ENCODE measurements around the gene PPP2R1B.

DNA sequence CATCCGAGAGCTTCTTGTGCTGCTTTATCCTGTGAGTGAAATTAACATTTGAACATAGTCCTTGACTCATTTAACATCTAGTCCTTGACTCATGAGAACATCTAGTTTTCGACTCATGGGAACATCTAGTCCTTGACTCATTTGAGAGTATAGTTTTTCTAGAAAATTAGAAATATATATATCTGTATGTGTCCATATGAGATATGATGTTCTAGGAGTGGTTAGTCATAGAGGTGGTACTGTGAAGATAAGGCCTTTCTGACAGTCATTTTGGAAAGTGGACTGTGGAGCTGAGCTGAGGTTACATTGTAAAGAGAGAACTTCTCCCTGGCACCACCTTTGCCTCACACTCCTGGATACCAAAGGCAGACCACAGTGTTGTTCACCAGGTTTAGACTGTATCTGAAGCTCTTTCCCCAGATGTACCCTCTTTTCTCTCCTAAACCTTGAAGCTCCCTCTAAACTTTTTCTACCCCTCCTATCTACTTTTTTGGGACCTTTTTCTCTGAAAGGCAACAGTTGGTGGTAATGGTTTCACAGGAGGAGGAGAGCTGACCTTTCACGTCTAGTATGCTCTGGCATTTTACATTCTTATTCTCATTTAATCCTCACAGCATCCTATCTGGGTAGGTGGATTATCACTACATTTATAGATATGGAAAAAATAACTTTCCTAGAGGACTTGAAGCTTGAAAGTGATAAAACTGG lies 67.2 kb downstream of the PPP2R1B start:
- TF ChIP-seq, protein P1, sequence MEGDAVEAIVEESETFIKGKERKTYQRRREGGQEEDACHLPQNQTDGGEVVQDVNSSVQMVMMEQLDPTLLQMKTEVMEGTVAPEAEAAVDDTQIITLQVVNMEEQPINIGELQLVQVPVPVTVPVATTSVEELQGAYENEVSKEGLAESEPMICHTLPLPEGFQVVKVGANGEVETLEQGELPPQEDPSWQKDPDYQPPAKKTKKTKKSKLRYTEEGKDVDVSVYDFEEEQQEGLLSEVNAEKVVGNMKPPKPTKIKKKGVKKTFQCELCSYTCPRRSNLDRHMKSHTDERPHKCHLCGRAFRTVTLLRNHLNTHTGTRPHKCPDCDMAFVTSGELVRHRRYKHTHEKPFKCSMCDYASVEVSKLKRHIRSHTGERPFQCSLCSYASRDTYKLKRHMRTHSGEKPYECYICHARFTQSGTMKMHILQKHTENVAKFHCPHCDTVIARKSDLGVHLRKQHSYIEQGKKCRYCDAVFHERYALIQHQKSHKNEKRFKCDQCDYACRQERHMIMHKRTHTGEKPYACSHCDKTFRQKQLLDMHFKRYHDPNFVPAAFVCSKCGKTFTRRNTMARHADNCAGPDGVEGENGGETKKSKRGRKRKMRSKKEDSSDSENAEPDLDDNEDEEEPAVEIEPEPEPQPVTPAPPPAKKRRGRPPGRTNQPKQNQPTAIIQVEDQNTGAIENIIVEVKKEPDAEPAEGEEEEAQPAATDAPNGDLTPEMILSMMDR (IDR thresholded peaks at IDR 0.05; ENCODE audit: insufficient read depth, low read length) = no peak
- TF ChIP-seq, protein P2, sequence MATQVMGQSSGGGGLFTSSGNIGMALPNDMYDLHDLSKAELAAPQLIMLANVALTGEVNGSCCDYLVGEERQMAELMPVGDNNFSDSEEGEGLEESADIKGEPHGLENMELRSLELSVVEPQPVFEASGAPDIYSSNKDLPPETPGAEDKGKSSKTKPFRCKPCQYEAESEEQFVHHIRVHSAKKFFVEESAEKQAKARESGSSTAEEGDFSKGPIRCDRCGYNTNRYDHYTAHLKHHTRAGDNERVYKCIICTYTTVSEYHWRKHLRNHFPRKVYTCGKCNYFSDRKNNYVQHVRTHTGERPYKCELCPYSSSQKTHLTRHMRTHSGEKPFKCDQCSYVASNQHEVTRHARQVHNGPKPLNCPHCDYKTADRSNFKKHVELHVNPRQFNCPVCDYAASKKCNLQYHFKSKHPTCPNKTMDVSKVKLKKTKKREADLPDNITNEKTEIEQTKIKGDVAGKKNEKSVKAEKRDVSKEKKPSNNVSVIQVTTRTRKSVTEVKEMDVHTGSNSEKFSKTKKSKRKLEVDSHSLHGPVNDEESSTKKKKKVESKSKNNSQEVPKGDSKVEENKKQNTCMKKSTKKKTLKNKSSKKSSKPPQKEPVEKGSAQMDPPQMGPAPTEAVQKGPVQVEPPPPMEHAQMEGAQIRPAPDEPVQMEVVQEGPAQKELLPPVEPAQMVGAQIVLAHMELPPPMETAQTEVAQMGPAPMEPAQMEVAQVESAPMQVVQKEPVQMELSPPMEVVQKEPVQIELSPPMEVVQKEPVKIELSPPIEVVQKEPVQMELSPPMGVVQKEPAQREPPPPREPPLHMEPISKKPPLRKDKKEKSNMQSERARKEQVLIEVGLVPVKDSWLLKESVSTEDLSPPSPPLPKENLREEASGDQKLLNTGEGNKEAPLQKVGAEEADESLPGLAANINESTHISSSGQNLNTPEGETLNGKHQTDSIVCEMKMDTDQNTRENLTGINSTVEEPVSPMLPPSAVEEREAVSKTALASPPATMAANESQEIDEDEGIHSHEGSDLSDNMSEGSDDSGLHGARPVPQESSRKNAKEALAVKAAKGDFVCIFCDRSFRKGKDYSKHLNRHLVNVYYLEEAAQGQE (IDR thresholded peaks at IDR 0.05; ENCODE audit: insufficient replicate concordance, low read depth) = no peak
- TF ChIP-seq SPI1 (IDR thresholded peaks at IDR 0.05; ENCODE audit: borderline replicate concordance, low read depth) (no peak), POLR2AphosphoS5 (IDR thresholded peaks at IDR 0.05; ENCODE audit: low read depth) (no peak)

Measured in HL-60 (cell line).